ENCODE measurements around the gene EPS8L1. TPM values are rescaled to one million over a fixed set of nuclear protein-coding genes. Genes with fewer than 3 reads are reported as not detected.

The EPS8L1 gene
- polyA plus RNA-seq, 1 donor from 2014 or later: 25.5 TPM

GRCh38 chr19:55082020-55082851 is 6.6 kb downstream of the EPS8L1 start:
- H3K9me3 ChIP-seq (ENCODE audit: low read length): no peaks in the 10 kb centered on the region
- H3K27ac ChIP-seq (ENCODE audit: low read length): no peak overlapping the region
- H2AFZ ChIP-seq (ENCODE audit: low read depth, low read length): no peak overlapping the region
- no peaks in the 10 kb centered on the region for H4K20me1 ChIP-seq (ENCODE audit: insufficient read depth)
- TF ChIP-seq SMC3 (conservative IDR thresholded peaks at IDR 0.05; ENCODE audit: poor library complexity) (no peak), EZH2 (IDR thresholded peaks at IDR 0.05; ENCODE audit: borderline replicate concordance, insufficient read depth, low read length, poor library complexity, severe bottlenecking) (no peak), TAF1 (IDR thresholded peaks at IDR 0.05; ENCODE audit: low read depth) (no peak), MXI1 (conservative IDR thresholded peaks at IDR 0.05; ENCODE audit: poor library complexity, severe bottlenecking) (no peak), REST (IDR thresholded peaks at IDR 0.05; ENCODE audit: borderline replicate concordance) (no peak), CTCF (IDR thresholded peaks at IDR 0.05; ENCODE audit: poor library complexity, severe bottlenecking) (no peak), POLR2AphosphoS5 (IDR thresholded peaks at IDR 0.05) (no peak), EP300 (conservative IDR thresholded peaks at IDR 0.05; ENCODE audit: poor library complexity, severe bottlenecking) (no peak), RAD21 (conservative IDR thresholded peaks at IDR 0.05) (no peak)
- H3K36me3 ChIP-seq (ENCODE audit: insufficient read depth, low read length): no peaks in the 10 kb centered on the region
- peaks cover 3% of the 10 kb centered on the region for H3K79me2 ChIP-seq (replicated peaks; ENCODE audit: insufficient read depth, low read length)
- no peaks in the 10 kb centered on the region for H3K9me2 ChIP-seq (ENCODE audit: insufficient read depth, low read length)
- H3K4me3 ChIP-seq (ENCODE audit: low read length): peak overlapping the region; percentile 59
- H3F3A ChIP-seq (ENCODE audit: insufficient read depth, low read length, poor library complexity, severe bottlenecking): no peaks in the 10 kb centered on the region
- H3K27me3 ChIP-seq (ENCODE audit: insufficient read depth, low read depth, low read length): peaks cover 37% of the 10 kb centered on the region
- no peak overlapping the region for H3K4me2 ChIP-seq (ENCODE audit: low read length)
- H3K9ac ChIP-seq (ENCODE audit: low read length): no peak overlapping the region

GRCh38 chr19:55083004-55083850 is 7.6 kb downstream of the EPS8L1 start:
- H2AFZ ChIP-seq (ENCODE audit: low read depth, low read length): no peak overlapping the region
- H3K79me2 ChIP-seq (replicated peaks; ENCODE audit: insufficient read depth, low read length): peaks cover 3% of the 10 kb centered on the region
- no peak overlapping the region for H3K4me3 ChIP-seq (ENCODE audit: low read length)
- H3K27me3 ChIP-seq (ENCODE audit: insufficient read depth, low read depth, low read length): peaks cover 36% of the 10 kb centered on the region
- no peaks in the 10 kb centered on the region for H3K9me2 ChIP-seq (ENCODE audit: insufficient read depth, low read length)
- H3K9me3 ChIP-seq (ENCODE audit: low read length): no peaks in the 10 kb centered on the region
- TF ChIP-seq POLR2AphosphoS5 (IDR thresholded peaks at IDR 0.05) (no peak), REST (IDR thresholded peaks at IDR 0.05; ENCODE audit: borderline replicate concordance) (no peak), RAD21 (conservative IDR thresholded peaks at IDR 0.05) (no peak)
- H4K20me1 ChIP-seq (ENCODE audit: insufficient read depth): no peaks in the 10 kb centered on the region
- H3F3A ChIP-seq (ENCODE audit: insufficient read depth, low read length, poor library complexity, severe bottlenecking): no peaks in the 10 kb centered on the region
- no peak overlapping the region for H3K4me2 ChIP-seq (ENCODE audit: low read length)
- no peaks in the 10 kb centered on the region for H3K36me3 ChIP-seq (ENCODE audit: insufficient read depth, low read length)
- no peak overlapping the region for H3K9ac ChIP-seq (ENCODE audit: low read length)
- H3K27ac ChIP-seq (ENCODE audit: low read length): no peak overlapping the region
